Natural killer cell (primary cell): ENCODE measurements around the gene LAMA1. TPM values are rescaled to one million over a fixed set of nuclear protein-coding genes. Genes with fewer than 3 reads are reported as not detected.

Experiments
- ATAC-seq, 3 donors: fragments of 150-1000 bp in 2 of 3; fragments of 200-7000 bp in 1 of 3; cut with Tn5 transposase; 1 replicate in 1 of 3; 2 replicates in 2 of 3; pipeline ENCODE4 v1.10.0; 2021; ENCODE audit warnings: mild to moderate bottlenecking in 2 of 3, moderate library complexity in 2 of 3
- DNase-seq, 2 donors: peaks; one replicate each; pipeline versions ENCODE4 v3.0.0 to v3.0.0-alpha.2; 2013 to 2021; ENCODE audit warnings: mixed read lengths in 1 of 2
- H3K27ac ChIP-seq: one replicate; pipeline ENCODE4 v1.5.1; 2013; ENCODE audit warnings: mild to moderate bottlenecking, low read length
- H3K27me3 ChIP-seq: one replicate; pipeline ENCODE4 v1.6.1; 2013; ENCODE audit warnings: low read length; ENCODE audit not compliant: control insufficient read depth, insufficient read depth
- H3K36me3 ChIP-seq: one replicate; pipeline ENCODE4 v1.6.1; 2013; ENCODE audit warnings: low read length; ENCODE audit not compliant: control insufficient read depth, insufficient read depth
- H3K4me1 ChIP-seq: one replicate; pipeline ENCODE4 v1.6.1; 2013; ENCODE audit warnings: low read length; ENCODE audit not compliant: control insufficient read depth, insufficient read depth
- H3K4me3 ChIP-seq: one replicate; pipeline ENCODE4 v1.5.1; 2013; ENCODE audit warnings: low read length
- H3K9me3 ChIP-seq: one replicate; pipeline ENCODE4 v1.6.1; 2013; ENCODE audit warnings: low read length; ENCODE audit not compliant: control insufficient read depth, insufficient read depth
- H3K27ac Mint-ChIP-seq, 2 donors: one replicate each; pipeline ENCODE4 v1.8.0; 2022; ENCODE audit warnings: mild to moderate bottlenecking in 2 of 2, mixed read lengths in 2 of 2, moderate library complexity in 1 of 2
- H3K27me3 Mint-ChIP-seq, 2 donors: one replicate each; pipeline ENCODE4 v1.8.0; 2022; ENCODE audit warnings: low read depth in 2 of 2, mixed read lengths in 2 of 2
- H3K36me3 Mint-ChIP-seq: one replicate; pipeline ENCODE4 v1.8.0; 2022; ENCODE audit warnings: mixed read lengths
- H3K4me1 Mint-ChIP-seq, 2 donors: one replicate each; pipeline ENCODE4 v1.8.0; 2022; ENCODE audit warnings: mixed read lengths in 2 of 2
- H3K4me3 Mint-ChIP-seq: one replicate; pipeline ENCODE4 v1.8.0; 2022; ENCODE audit warnings: mild to moderate bottlenecking, moderate library complexity, mixed read lengths
- H3K9me3 Mint-ChIP-seq, 2 donors: one replicate each; pipeline ENCODE4 v1.8.0; 2022; ENCODE audit warnings: mixed read lengths in 2 of 2
- CTCF ChIP-seq: fragments of 200-600 bp; IDR thresholded peaks from one replicate; pipeline ENCODE4 v1.8.0; 2022; ENCODE audit warnings: antibody characterized with exemption
- WGBS: methylation state at CpG from one replicate; pipeline ENCODE4 v1.1.7; 2013; ENCODE audit warnings: missing lambda C conversion rate; ENCODE audit not compliant: insufficient coverage; 5-methylcytosine and 5-hydroxymethylcytosine counted together
- intact Hi-C: fragments of 100-400 bp; cut with micrococcal nuclease; formaldehyde crosslinking; loops from one replicate; pipeline ENCODE4 v1.14.2; 2022
- total RNA-seq, 4 donors: library from RNA; stranded (reverse); fragments of 120-200 nt in 1 of 4; gene quantifications; one replicate each; pipeline versions ENCODE4 v1.2.3 to v1.2.4, GENCODE V29; 2013 to 2022

LAMA1 gene
- total RNA-seq, 3 donors from 2014 or later (not counting 1 experiment from before 2014, with no cell fraction given) = not detected

- H3K27me3 Mint-ChIP-seq = no peaks in the 10 kb centered on the region
- no peak for TF ChIP-seq CTCF
- H3K4me1 Mint-ChIP-seq = no peaks in the 10 kb centered on the region
- WGBS = 90% methylated on average over 12 of the region's 13 CpGs
- ATAC-seq = no peak
- H3K27me3 ChIP-seq = no peaks in the 10 kb centered on the region
- no peaks in the 10 kb centered on the region for H3K4me1 ChIP-seq
- no peak overlapping the region for H3K27ac ChIP-seq
- H3K27ac Mint-ChIP-seq = no peak overlapping the region
- no peak for DNase-seq
- no peak overlapping the region for H3K4me3 ChIP-seq
- no peaks in the 10 kb centered on the region for H3K36me3 Mint-ChIP-seq
- H3K4me3 Mint-ChIP-seq = no peak overlapping the region
- intact Hi-C loops = no loop called here
- no peaks in the 10 kb centered on the region for H3K9me3 ChIP-seq
- no peaks in the 10 kb centered on the region for H3K36me3 ChIP-seq
- no peaks in the 10 kb centered on the region for H3K9me3 Mint-ChIP-seq
These were observed 96.4 kb downstream of the LAMA1 start for GRCh38 chr18:7020995-7021777.

- no peak for TF ChIP-seq CTCF
- Histone ChIP-seq H3K9me3 (no peaks in the 10 kb centered on the region), H3K4me3 (no peak overlapping the region), H3K36me3 (no peaks in the 10 kb centered on the region), H3K27me3 (no peaks in the 10 kb centered on the region), H3K27ac (no peak overlapping the region), H3K4me1 (no peaks in the 10 kb centered on the region)
- H3K9me3 Mint-ChIP-seq = no peaks in the 10 kb centered on the region
- no peaks in the 10 kb centered on the region for H3K36me3 Mint-ChIP-seq
- ATAC-seq (no peak), DNase-seq (no peak)
- H3K27ac Mint-ChIP-seq = no peak overlapping the region
- no peaks in the 10 kb centered on the region for H3K27me3 Mint-ChIP-seq
- H3K4me1 Mint-ChIP-seq = no peaks in the 10 kb centered on the region
- no peak overlapping the region for H3K4me3 Mint-ChIP-seq
- intact Hi-C loops = no loop called here
- 90% methylated on average over 4 of the region's 5 CpGs for WGBS
These were observed 100.6 kb downstream of the LAMA1 start for GRCh38 chr18:7017013-7017412.

GRCh38 chr18:7011142-7011541 lies 106.5 kb downstream of the LAMA1 start:
- H3K9me3 ChIP-seq = no peaks in the 10 kb centered on the region
- WGBS = 61% methylated on average over 19 of the region's 19 CpGs
- H3K27ac ChIP-seq = no peak overlapping the region
- Mint-ChIP-seq H3K4me1 (no peaks in the 10 kb centered on the region), H3K4me3 (no peak overlapping the region), H3K36me3 (no peaks in the 10 kb centered on the region), H3K27ac (no peak overlapping the region), H3K9me3 (no peaks in the 10 kb centered on the region), H3K27me3 (no peaks in the 10 kb centered on the region)
- no peak for TF ChIP-seq CTCF
- ATAC-seq (no peak), DNase-seq (no peak)
- H3K4me1 ChIP-seq = no peaks in the 10 kb centered on the region
- no peaks in the 10 kb centered on the region for H3K27me3 ChIP-seq
- no peaks in the 10 kb centered on the region for H3K36me3 ChIP-seq
- intact Hi-C loops = no loop called here
- no peak overlapping the region for H3K4me3 ChIP-seq

GRCh38 chr18:7004009-7004408 lies 113.6 kb downstream of the LAMA1 start:
- Mint-ChIP-seq H3K27me3 (no peaks in the 10 kb centered on the region), H3K36me3 (no peaks in the 10 kb centered on the region), H3K4me1 (no peaks in the 10 kb centered on the region), H3K4me3 (no peak overlapping the region), H3K9me3 (peaks cover 0 to 3% of the 10 kb centered on the region in 2 donors), H3K27ac (no peak overlapping the region)
- H3K9me3 ChIP-seq = no peaks in the 10 kb centered on the region
- no peaks in the 10 kb centered on the region for H3K4me1 ChIP-seq
- no peaks in the 10 kb centered on the region for H3K27me3 ChIP-seq
- no peaks in the 10 kb centered on the region for H3K36me3 ChIP-seq
- no peak overlapping the region for H3K4me3 ChIP-seq
- ATAC-seq = no peak
- DNase-seq = no peak
- no peak for TF ChIP-seq CTCF
- no peak overlapping the region for H3K27ac ChIP-seq
- 86% methylated on average over 5 of the region's 6 CpGs for WGBS
- intact Hi-C loops = no loop called here
